GM18858 (cell line): ENCODE data around the gene MBD1.
"Not testable (repeated sequence)": the region's sequence is repeated elsewhere in the genome, so short reads cannot be mapped to it uniquely, and the experiment has no call there.

Source experiments
- ATAC-seq: cut with Tn5 transposase; IDR thresholded peaks from one replicate; pipeline ENCODE4 v1.9.1; 2021; ENCODE audit not compliant: unreplicated experiment

The MBD1 gene

DNA sequence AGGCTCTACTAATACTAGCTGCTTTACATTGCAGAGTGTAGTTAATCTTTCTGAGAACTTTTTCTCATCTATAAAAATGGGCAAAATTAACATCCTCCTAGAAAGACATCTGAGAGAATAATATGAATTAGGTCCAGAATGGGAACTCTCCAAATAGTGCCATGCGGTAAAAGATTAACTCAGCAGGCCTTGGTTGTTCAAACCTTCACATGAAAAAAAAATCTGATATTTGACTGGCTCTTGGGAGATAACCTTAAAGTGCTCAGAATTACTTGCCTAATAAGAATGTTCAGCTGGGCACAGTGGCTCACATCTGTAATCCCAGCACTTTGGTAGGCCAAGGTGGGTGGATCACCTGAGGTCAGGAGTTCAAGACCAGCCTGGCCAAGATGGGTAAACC lies 11.7 kb upstream of the MBD1 start:
- ATAC-seq, result no peak

DNA sequence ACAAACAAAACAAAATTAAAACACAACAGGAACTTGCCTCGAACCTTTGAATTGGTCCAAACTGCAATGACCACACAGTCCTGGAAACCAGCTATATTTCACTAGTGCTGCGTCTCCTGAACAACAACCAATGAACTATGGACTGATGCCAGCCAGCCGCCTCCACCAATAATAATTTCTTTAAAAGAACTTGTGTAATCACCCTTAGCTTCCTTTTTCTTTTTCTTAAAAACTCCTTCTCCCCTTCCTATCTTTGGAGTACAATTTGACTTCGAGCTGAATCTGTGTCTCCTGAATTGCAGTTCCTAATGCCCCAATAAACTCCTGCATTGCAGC lies 7.8 kb upstream of the MBD1 start:
- ATAC-seq, result no peak

DNA sequence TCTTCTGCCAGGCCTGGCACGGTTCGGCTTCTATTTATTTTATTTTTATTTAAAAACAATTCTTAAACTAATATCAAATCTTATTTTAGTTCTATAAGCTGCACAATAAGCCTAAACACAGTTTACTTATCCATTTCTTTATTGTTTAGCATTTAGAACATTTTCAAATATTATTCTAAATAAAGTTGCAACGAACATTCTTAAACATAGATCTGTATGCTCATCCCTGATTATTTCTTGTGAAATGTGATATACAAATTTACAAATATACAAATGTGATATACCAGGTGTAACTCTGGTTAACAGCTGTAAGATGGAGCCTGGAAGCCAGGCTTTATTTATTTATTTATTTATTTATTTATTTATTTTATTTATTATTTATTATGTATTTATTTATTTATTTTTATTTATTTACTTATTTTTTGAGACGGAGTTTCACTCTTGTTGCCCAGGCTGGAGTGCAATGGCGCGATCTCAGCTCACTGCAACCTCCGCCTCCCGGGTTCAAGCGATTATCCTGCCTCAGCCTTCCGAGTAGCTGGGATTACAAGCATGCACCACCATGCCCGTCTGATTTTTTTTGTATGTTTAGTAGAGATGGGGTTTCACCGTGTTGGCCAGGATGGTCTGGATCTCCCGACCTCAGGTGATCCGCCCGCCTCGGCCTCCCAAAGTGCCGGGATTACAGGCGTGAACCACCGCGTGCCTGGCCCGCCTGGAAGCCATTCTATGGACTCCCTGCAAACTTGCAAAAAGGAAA lies 7.2 kb upstream of the MBD1 start:
- not testable (repeated sequence) for ATAC-seq

DNA sequence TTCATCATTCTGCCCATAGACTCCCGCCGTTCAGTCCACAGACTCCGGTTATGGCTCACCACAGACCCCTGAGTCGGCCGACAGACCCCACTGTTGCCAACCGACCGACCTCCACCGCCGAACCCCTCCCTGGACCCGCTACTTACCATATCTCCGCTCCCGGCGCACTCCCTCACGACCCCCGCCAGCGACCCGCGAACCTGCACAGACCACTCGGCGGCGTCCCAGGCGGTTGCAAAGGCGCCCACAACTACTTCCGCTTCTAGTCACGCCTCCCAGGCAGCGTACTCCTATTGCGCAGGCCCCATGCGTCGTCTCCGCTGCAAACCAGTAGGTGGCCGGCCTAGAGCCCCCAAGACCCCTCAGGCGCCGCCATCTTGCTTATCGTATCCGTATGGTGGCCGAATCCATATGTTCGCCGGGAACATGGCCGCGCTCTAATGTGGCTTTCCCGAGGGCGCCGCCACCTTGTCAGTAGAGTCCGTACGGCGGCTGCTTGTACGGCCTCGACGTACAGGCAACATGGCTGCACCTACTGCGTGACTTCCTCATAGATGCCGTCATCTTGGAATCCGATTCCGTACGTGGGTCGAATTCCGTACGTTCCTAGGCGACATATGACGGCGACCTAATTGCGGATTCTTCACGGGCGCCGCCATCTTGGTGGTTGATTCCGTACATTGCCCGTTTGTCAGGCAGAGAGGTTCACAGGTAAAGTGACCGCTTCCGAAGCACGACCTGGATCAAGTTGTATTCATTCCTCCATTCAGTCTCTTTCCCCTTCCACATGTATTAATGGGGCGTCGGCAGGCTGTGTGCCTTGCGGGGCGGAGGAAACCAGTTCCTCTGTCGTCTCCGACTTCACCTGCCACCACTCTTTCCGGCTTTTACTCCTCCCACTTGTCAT lies 6.4 kb upstream of the MBD1 start, which contains the start of gene CXXC1:
TSS of gene CXXC1 (minus strand) at position 252 of the 907 bp plus-strand sequence. CDS start at position 149, 103 bp downstream.
- ATAC-seq, result peak; percentile 82

DNA sequence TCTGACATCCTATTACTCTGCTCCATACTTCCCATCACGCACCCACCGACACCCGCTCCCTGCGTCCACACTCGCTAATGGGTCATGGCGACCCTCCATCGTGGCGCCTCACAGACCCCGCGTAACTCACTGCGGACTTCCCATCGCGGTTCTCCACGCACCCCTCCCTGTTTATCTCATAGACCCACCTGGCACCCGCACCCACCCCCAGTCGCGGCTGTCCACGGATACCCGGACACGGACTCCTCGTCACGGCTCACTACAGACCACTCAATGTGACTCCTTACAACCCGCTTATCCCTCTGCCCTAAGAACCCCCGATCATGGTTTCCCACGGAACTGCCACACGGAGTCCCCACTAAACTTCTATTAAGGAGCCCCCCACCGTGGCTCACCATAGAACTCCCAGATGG lies 5.7 kb upstream of the MBD1 start:
- ATAC-seq, result no peak

DNA sequence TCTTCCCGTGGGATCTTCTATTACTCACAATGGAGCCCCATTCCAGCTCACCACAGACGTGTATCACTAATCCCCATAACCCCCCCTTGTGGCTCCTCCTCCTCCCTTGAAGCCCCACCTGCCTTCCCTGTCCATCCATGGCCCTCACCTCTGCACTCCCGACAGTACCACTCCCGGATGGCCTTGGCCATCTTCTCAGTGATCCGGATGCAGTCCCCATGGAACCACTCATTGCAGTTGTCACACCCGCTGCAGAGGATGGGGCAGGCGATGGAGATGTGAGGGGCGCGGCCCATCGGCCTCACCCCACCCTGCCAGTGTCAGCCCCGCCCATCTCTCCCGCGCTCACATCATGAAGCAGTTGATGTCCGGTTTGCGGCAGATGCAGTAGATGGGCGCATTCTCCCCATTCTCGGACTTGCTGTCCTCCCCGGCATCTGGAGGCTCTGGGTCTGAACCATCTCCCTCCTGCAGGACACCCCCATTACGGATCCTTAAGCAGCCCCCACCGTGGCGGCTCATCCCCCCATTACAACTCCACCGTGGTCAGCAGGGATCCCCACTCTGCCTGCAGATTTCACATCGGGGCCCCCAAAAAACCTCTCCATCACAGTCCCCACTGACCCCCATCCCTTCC lies 5.2 kb upstream of the MBD1 start:
- no peak for ATAC-seq

DNA sequence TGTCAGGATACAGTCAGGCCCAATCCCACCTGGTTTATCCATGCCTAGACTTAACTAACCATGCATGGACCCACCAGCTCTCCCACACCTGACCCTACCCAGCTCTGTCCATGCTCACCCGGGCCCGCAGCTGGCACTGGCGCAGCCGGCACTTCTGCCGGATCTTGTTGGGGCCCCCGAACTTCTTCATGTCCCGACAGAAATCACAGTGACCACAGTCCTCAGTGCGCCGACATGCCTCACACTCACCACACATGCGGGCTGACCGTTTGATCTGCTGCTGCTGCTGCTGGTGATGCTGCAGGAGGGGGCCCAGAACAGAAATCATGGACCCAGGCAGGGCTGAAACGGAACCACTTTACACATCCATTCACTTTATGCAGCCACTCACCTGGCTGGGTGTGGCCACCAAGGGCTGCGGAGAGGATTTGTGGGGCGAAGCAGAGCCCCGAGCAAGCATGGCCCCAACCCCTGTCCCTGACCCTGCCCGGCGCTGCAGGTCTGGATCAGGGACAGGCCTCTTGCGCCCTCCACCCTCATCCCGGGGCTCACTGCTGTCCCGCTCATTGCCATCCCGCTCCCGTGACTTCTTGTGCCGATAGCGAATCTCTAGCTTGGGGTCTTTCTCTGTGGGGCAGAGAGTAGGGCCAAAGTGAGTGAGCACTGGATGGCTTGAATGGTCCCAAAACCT lies 4.5 kb upstream of the MBD1 start:
- ATAC-seq, result no peak

DNA sequence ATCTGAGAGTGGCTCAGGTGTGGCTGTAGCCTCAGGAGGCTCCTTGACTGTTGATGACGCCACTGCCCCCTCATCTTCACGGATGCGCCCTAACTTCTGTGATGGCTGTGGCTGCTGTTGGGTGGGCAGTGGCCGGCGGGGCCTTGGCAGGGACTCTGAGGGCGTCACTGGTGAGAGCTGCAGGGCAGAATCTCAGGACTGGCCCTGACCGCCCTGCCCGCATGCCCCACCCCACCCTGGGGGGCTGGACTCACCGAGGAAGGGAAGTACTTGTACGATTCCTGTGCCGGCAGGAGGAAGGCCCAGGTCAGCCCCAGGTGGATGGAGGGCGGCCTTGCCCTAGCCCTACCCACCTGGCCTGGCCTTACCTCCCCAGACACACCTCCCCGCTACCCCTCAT lies 3.7 kb upstream of the MBD1 start:
- no peak for ATAC-seq

DNA sequence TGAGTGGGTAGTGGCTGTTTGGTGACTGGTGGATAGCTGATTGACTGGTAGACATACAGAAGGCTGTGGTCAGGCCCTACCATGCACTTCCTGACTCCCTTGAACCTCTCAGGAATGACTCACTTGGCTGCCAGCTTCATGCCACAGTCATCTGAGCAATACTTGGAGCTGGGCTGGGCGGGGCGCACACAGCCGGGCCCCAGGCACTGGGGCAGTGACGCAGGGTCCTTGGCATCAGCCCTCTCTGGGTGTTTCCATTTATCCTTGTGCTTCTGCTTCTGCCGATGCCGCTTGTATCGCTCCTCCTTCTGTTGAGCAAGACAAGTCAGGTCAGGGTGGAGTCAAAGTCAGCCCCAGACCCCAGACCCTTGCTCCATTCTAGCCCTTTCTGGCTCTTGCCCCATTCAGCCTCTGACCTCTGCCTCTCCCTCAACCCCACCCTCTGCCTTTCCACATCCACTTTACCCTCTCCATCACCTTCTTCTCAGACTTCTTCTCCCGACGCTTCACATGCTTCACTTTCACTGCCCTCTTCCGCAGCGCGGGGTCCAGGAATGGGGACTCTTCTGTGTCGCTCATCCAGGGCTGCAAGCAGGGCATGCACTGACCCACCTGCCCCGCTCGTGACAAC lies 3.0 kb upstream of the MBD1 start:
- ATAC-seq, result no peak

DNA sequence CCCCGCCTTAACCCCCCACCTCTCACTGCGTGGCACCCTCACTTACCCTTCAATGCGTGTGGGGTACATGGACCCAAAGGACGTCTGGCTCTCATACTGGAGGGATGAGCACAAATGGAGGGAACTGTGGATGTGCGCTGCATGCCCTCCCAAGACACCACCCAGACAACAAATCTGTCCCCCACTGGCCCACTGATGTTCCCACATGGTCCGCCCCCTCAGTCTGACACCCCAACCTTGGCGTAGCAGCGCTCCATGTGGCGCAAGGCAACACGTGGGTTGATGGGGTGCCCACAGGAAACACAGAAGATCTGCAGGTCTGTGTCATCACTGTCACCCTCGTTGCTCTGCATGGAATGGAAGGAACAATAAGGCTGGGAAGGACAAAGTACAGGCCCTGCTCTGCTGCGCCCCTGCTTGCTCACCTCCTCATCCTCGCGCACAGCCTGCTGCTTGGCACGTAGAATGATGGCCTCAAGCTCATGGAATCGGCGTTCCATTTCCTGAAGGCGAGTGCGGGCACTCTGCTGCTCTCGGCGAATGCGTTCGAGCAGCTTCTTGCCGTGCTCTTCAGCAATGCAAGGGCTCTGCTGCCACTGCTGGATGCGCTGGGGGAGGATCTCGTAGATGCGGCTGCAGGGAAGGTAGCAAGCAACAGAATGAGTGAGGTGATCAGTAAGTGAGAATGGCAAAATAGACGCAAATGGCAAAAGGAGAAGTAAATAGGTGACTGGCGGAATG lies 2.3 kb upstream of the MBD1 start:
- no peak for ATAC-seq

DNA sequence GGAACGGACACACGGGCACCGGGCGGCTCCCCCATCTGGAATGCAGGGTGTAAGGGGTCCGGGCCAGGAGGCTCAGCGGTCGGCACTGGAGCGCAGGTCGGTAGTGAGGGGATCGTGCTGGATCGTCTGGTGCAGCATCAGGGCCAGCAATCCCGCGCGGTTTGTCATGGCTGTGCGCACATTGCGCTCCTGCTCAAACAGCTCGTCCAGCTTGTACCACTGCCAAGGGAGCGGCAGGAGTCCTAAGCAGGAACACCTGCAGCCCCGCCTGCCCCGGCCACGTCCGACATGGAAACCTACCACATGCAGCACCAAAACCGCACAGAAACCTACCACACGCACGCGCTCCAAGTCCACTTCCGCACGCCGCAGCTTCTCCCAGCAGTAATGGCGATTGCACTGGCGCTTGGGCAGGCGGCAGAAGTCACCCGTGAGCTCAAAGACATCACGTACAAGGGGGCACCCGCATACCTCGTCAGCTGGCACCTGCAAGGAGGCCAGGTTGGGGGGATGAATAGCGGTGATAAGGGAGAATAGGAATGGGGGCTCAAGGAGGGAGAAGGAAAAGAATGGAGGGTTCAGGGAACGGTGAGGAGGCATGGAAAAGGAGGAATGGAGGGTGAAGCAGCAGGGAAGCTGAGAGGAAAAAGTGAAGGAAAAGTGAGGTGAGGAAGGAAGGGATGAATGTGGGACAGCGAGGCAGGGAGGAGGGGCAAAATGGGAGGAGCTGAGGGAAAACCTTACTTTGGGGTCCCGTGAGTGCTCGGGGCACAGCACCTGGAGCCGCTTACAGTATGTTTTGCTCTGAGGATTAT lies 1.4 kb upstream of the MBD1 start:
- ATAC-seq, result no peak

DNA sequence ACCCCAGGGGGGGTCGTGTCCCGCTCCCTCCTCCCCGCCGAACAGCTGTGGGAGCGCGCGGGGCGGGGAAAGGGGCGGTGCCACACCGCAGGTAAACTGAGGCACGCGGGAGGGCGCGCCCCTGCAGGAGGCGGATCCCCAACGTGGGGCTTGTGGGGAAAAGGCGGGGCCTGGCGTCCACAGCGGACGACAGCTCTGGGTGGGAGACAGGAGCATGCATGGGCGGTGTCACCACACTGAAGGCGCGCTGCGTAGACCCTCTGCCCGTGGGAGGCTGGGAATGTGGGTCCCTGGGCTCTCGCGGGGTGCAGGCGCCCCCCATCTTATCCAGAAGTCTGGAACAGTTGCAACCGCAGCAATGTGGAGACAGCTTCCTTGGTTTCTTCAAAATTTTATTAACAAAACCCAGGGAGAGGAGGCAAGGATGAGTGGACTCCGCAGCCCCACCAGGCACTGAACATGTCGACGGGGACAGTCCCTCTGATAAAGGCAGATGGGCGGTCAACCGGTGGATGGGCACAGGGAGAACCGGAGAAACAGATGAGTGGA lies 723 bp upstream of the MBD1 start:
- no peak for ATAC-seq

DNA sequence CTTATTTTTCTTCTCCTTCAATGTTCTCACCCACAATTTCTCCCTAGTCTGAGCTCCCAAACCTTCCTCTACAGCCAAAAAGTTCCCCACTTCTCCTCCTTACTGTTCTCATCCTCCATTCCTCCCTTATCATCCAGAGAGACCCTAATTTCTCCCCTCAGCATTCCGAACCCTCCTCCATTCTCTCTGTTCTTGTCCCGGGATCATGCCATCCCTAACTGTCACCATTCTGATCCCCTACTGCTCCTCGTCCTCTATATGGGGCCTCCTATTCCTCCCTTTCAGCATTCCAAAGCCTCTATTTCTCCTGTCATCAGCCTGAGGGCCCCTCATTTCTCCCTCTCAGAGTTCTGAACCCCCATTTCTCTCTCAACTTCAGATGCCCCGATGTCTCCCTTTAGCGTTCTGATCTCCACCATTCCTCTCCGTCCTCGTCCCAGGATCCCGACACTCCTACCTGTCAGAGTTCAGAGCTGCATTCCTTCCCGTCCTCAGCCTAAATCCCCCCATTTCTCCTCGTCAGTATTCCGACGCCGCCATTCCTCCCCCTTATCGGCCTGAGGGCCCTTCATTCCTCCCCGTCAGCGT lies 522 bp downstream of the MBD1 start:
- ATAC-seq, result no peak

DNA sequence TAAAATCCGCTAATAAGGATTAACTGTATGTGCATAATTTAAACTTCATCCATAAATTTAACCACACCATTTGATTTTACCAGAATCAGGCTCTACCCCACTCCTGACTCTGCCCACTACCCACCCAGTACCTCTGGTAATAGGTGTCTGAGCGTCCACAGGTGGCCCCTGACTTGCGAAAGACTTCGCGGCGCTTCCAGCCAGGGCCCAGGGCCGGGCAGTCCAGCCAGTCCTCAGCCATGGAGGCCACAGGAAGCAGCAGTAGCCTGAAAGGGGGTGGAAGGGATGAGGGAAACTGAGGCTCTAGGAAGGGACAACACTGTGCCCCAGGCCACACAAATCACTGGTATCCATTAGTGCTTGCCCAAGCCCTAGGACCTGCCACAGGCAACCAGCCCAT lies 1.6 kb downstream of the MBD1 start:
- no peak for ATAC-seq

DNA sequence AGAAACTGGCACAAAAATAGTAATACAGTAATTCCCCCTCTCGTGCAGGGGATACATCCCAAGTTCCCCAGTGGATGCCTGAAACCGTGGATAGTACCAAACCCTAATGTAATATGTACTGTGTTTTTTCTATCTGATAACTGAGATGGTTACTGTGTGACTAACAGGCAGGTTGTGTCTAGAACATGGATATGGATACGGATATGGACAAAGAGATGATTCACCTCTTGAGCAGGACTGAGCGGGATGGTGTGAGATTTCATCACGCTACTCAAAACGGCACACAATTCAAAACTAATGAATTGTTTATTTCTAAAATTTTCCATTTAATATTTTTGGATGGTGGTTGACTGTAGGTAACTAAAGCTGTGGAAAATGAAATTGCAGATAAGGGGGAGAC lies 3.4 kb downstream of the MBD1 start:
- no peak for ATAC-seq

DNA sequence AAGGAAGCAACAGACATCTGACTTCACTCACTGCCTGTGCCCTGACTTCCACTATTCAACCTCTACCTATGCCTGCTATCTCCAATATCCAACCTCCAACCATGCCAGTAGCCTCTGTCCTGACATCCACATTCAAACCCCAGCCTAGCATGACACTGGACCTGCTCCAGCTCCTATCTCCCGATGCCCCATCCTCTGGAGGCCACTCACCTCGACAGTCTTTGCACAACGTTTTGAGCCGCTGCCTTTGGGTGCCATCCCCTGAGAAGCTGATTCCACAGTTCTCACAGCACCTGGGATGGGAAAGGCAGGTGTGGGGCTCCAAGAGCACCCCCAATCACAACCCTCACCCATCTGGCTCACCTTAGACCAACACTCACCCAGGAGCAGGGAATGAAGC lies 4.9 kb downstream of the MBD1 start:
- no peak for ATAC-seq

DNA sequence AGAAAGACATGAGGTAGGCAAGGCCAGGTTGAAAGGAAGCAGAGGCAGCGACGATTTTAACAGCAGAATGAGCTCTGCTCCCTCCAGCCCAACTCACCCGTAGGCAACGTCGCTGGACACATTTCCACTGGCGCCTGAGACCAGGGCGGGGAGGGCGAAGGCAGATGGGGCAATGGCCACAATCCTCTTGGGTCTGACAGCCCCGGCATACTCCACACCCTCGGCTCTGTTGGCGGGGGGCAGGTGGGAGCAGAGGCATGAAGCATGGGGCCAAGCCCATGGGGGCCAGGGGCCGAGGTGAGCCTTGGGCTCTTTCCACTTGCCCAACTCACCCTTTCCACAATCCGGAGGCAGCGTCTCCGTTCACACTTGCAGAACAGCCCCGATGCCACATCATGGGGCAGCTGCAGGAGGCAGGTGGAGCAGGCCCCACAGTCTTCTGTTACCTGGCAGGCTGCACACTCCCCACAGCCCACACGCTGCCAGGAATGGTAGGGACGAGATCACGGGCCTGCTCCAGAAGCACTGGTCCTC lies 5.8 kb downstream of the MBD1 start:
- ATAC-seq, result no peak

DNA sequence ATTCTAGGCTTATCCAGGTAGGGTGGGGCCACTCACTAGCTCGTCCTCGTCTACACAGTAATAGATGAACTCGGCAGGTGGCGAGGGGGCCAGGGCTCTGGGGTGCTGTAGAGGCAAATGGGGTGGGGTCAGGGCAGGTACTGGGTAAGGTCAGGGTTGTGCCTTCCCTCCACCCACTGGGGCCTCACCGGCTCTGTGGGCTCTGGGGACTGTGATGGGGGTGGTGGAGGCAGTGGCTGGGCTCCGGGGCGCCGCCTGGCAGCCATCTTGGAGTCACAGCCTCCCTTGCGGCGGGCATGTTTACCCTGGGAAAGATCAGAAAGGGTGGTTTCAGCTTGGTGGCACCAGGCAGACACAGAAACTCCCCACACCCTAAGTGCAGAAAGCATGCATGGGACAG lies 6.4 kb downstream of the MBD1 start:
- no peak for ATAC-seq
